BE2C (cell line): ENCODE results near the gene ASTN2.

Source experiments
- DNase-seq: peaks from one replicate; pipeline ENCODE4 v3.0.0-alpha.2; 2020
- H3K27me3 ChIP-seq: fragments of 250-450 bp; sonication (Bioruptor Pico); 2 replicates; pipeline ENCODE4 v1.5.1; 2020; ENCODE audit warnings: mild to moderate bottlenecking
- H3K36me3 ChIP-seq: fragments of 250-450 bp; sonication (Bioruptor Pico); 2 replicates; pipeline ENCODE4 v1.5.1; 2020; ENCODE audit warnings: mild to moderate bottlenecking
- H3K4me1 ChIP-seq: fragments of 250-450 bp; sonication (Bioruptor Pico); 2 replicates; pipeline ENCODE4 v1.5.1; 2020
- H3K4me3 ChIP-seq: 2 replicates; pipeline ENCODE4 v1.5.1; 2011; ENCODE audit warnings: low read depth, low read length
- H3K9me3 ChIP-seq: fragments of 250-450 bp; sonication (Bioruptor Pico); 2 replicates; pipeline ENCODE4 v1.5.1; 2020
- CTCF ChIP-seq: IDR thresholded peaks from 2 replicates; pipeline ENCODE4 v1.5.1; 2012; ENCODE audit warnings: mild to moderate bottlenecking, low read depth, low read length

Gene ASTN2

GRCh38 chr9:117104206-117104605, 310.7 kb downstream of the ASTN2 start:
- TF ChIP-seq CTCF, result no peak
- Histone ChIP-seq H3K36me3 (peaks cover 3% of the 10 kb centered on the region), H3K4me1 (peaks cover 27% of the 10 kb centered on the region), H3K27me3 (no peaks in the 10 kb centered on the region), H3K4me3 (no peak overlapping the region), H3K9me3 (no peaks in the 10 kb centered on the region)
- DNase-seq, result no peak

- no peak for DNase-seq
- no peak overlapping the region for H3K4me3 ChIP-seq
- peaks cover 3% of the 10 kb centered on the region for H3K36me3 ChIP-seq
- TF ChIP-seq CTCF, result no peak
- no peaks in the 10 kb centered on the region for H3K27me3 ChIP-seq
- peaks cover 25% of the 10 kb centered on the region for H3K4me1 ChIP-seq
- no peaks in the 10 kb centered on the region for H3K9me3 ChIP-seq
These were observed 311.3 kb downstream of the ASTN2 start for GRCh38 chr9:117103438-117104110.

GRCh38 chr9:117101008-117101407, 313.8 kb downstream of the ASTN2 start:
- peaks cover 13% of the 10 kb centered on the region for H3K36me3 ChIP-seq
- no peak for TF ChIP-seq CTCF
- peaks cover 25% of the 10 kb centered on the region for H3K4me1 ChIP-seq
- no peaks in the 10 kb centered on the region for H3K9me3 ChIP-seq
- H3K27me3 ChIP-seq, result no peaks in the 10 kb centered on the region
- DNase-seq, result no peak
- H3K4me3 ChIP-seq, result no peak overlapping the region

GRCh38 chr9:117098331-117098730, 316.5 kb downstream of the ASTN2 start:
- no peak for DNase-seq
- no peak for TF ChIP-seq CTCF
- Histone ChIP-seq H3K4me1 (peaks cover 18% of the 10 kb centered on the region), H3K9me3 (no peaks in the 10 kb centered on the region), H3K36me3 (peaks cover 32% of the 10 kb centered on the region), H3K4me3 (no peak overlapping the region), H3K27me3 (no peaks in the 10 kb centered on the region)

GRCh38 chr9:117097761-117098160, 317.1 kb downstream of the ASTN2 start:
- no peak for DNase-seq
- no peaks in the 10 kb centered on the region for H3K9me3 ChIP-seq
- peaks cover 22% of the 10 kb centered on the region for H3K4me1 ChIP-seq
- no peak overlapping the region for H3K4me3 ChIP-seq
- no peak for TF ChIP-seq CTCF
- H3K27me3 ChIP-seq, result no peaks in the 10 kb centered on the region
- peaks cover 35% of the 10 kb centered on the region for H3K36me3 ChIP-seq

- peaks cover 21% of the 10 kb centered on the region for H3K4me1 ChIP-seq
- DNase-seq, result no peak
- H3K36me3 ChIP-seq, result peaks cover 42% of the 10 kb centered on the region
- no peak for TF ChIP-seq CTCF
- H3K27me3 ChIP-seq, result no peaks in the 10 kb centered on the region
- H3K9me3 ChIP-seq, result no peaks in the 10 kb centered on the region
- no peak overlapping the region for H3K4me3 ChIP-seq
These were observed 318.7 kb downstream of the ASTN2 start for GRCh38 chr9:117096138-117096537.
